ENCODE measurements around the gene PLIN3.
"Not testable (repeated sequence)": the region's sequence is repeated elsewhere in the genome, so short reads cannot be mapped to it uniquely, and the experiment has no call there.

The PLIN3 gene

GRCh38 chr19:4805140-4805539, 62.3 kb downstream of the PLIN3 start:
- DNase-seq: not testable (repeated sequence)

GRCh38 chr19:4803736-4804695, 63.5 kb downstream of the PLIN3 start:
- DNase-seq: no peak

- no peak for DNase-seq
Observed at GRCh38 chr19:4802711-4803110, 64.8 kb downstream of the PLIN3 start.

- no peak for DNase-seq
Observed at GRCh38 chr19:4801085-4801619, 66.3 kb downstream of the PLIN3 start.

- no peak for DNase-seq
Observed at GRCh38 chr19:4800591-4801081, 66.8 kb downstream of the PLIN3 start.

- DNase-seq: no peak
Observed at GRCh38 chr19:4795400-4795799, 72.1 kb downstream of the PLIN3 start.

- no peak for DNase-seq
Observed at GRCh38 chr19:4794971-4795370, 72.5 kb downstream of the PLIN3 start.

GRCh38 chr19:4793278-4793677, 74.2 kb downstream of the PLIN3 start:
- not testable (repeated sequence) for DNase-seq

GRCh38 chr19:4792866-4793195, 74.6 kb downstream of the PLIN3 start:
- DNase-seq: not testable (repeated sequence)

GRCh38 chr19:4792019-4792865, 75.2 kb downstream of the PLIN3 start:
- DNase-seq: not testable (repeated sequence)

- DNase-seq: peak; percentile 99
Observed at GRCh38 chr19:4791183-4792018, 76.1 kb downstream of the PLIN3 start, which contains the start of gene FEM1A. Gene FEM1A, plus strand, starts transcription at chr19:4791734. Its CDS starts 121 bp downstream, at chr19:4791855.

All from NCI-H510A (cell line).